NCI-H1092 (cell line): ENCODE measurements around the gene SFXN5.
"Not testable (repeated sequence)": the region's sequence is repeated elsewhere in the genome, so short reads cannot be mapped to it uniquely, and the experiment has no call there.

Experiments used
- DNase-seq: peaks from one replicate; lab custom pipeline; 2025; lab: John Stamatoyannopoulos, UW

The SFXN5 gene

GRCh38 chr2:73100956-73101355 is 29.4 kb upstream of the SFXN5 start:
- DNase-seq = no peak

- DNase-seq = no peak
Observed at GRCh38 chr2:73099486-73099885, 28.0 kb upstream of the SFXN5 start.

- no peak for DNase-seq
Observed at GRCh38 chr2:73095910-73096309, 24.4 kb upstream of the SFXN5 start.

- not testable (repeated sequence) for DNase-seq
Observed at GRCh38 chr2:73093601-73094218, 22.2 kb upstream of the SFXN5 start.

- DNase-seq = no peak
Observed at GRCh38 chr2:73092146-73092783, 20.8 kb upstream of the SFXN5 start.

- DNase-seq = no peak
Observed at GRCh38 chr2:73091696-73092095, 20.2 kb upstream of the SFXN5 start.

- DNase-seq = no peak
Observed at GRCh38 chr2:73091164-73091563, 19.7 kb upstream of the SFXN5 start.

GRCh38 chr2:73089270-73090030 is 17.9 kb upstream of the SFXN5 start:
- DNase-seq = no peak

- no peak for DNase-seq
Observed at GRCh38 chr2:73088703-73089102, 17.2 kb upstream of the SFXN5 start.

GRCh38 chr2:73088211-73088610 is 16.7 kb upstream of the SFXN5 start:
- DNase-seq = no peak

GRCh38 chr2:73087311-73087710 is 15.8 kb upstream of the SFXN5 start:
- DNase-seq = no peak

- DNase-seq = peak; percentile 50
Observed at GRCh38 chr2:73085691-73086090, 14.2 kb upstream of the SFXN5 start.

GRCh38 chr2:73084971-73085370 is 13.5 kb upstream of the SFXN5 start:
- DNase-seq = no peak

GRCh38 chr2:73083886-73084800 is 12.6 kb upstream of the SFXN5 start:
- DNase-seq = no peak

- DNase-seq = no peak
Observed at GRCh38 chr2:73082523-73083410, 11.3 kb upstream of the SFXN5 start.

- DNase-seq = no peak
Observed at GRCh38 chr2:73081181-73081671, 9.7 kb upstream of the SFXN5 start.

- no peak for DNase-seq
Observed at GRCh38 chr2:73080321-73081131, 9.0 kb upstream of the SFXN5 start.

GRCh38 chr2:73079636-73080035 is 8.1 kb upstream of the SFXN5 start:
- no peak for DNase-seq

GRCh38 chr2:73078457-73079411 is 7.2 kb upstream of the SFXN5 start:
- no peak for DNase-seq
